ENCODE results near the gene SELENOV. TPM values are rescaled to one million over a fixed set of nuclear protein-coding genes. Genes with fewer than 3 reads are reported as not detected.

The SELENOV gene
- total RNA-seq, 1 donor, result not detected

GRCh38 chr19:39554701-39555311, 39.9 kb downstream of the SELENOV start:
- DNase-seq (ENCODE audit: low read depth in 2 of 3, low spot score in 2 of 3), result no peak

- no peak for DNase-seq (ENCODE audit: low read depth in 2 of 3, low spot score in 2 of 3)
Measured at GRCh38 chr19:39555883-39556282, 40.9 kb downstream of the SELENOV start.

- DNase-seq (ENCODE audit: low read depth in 2 of 3, low spot score in 2 of 3), result no peak
Measured at GRCh38 chr19:39557811-39558623, 43.1 kb downstream of the SELENOV start.

GRCh38 chr19:39558624-39559117, 43.7 kb downstream of the SELENOV start:
- DNase-seq (ENCODE audit: low read depth in 2 of 3, low spot score in 2 of 3), result no peak

GRCh38 chr19:39563408-39563807, 48.5 kb downstream of the SELENOV start:
- DNase-seq (ENCODE audit: low read depth in 2 of 3, low spot score in 2 of 3), result no peak

GRCh38 chr19:39566064-39566463, 51.1 kb downstream of the SELENOV start:
- DNase-seq (ENCODE audit: low read depth in 2 of 3, low spot score in 2 of 3), result no peak

GRCh38 chr19:39568604-39569003, 53.7 kb downstream of the SELENOV start:
- DNase-seq (ENCODE audit: low read depth in 2 of 3, low spot score in 2 of 3), result no peak

Other genes starting within 250 kb of the SELENOV start
- not detected for gene IFNL2, start 246.7 kb upstream of the SELENOV start, total RNA-seq
- gene IFNL1, start 218.7 kb upstream of the SELENOV start, total RNA-seq, result not detected
- 8.1 TPM for gene LRFN1, start 194.3 kb upstream of the SELENOV start, total RNA-seq
- 123 TPM for gene GMFG, start 179.1 kb upstream of the SELENOV start, total RNA-seq
- 84.8 TPM for gene SAMD4B, start 172.7 kb upstream of the SELENOV start, total RNA-seq
- 68.4 TPM for gene PAF1, start 124.0 kb upstream of the SELENOV start, total RNA-seq
- 35.5 TPM for gene MED29, start 123.8 kb upstream of the SELENOV start, total RNA-seq
- gene ZFP36, start 108.3 kb upstream of the SELENOV start, total RNA-seq, result 98.3 TPM
- 20.7 TPM for gene PLEKHG2, start 102.5 kb upstream of the SELENOV start, total RNA-seq
- 641 TPM for gene RPS16, start 79.2 kb upstream of the SELENOV start, total RNA-seq
- gene SUPT5H, start 69.6 kb upstream of the SELENOV start, total RNA-seq, result 75.9 TPM
- 42.3 TPM for gene TIMM50, start 34.3 kb upstream of the SELENOV start, total RNA-seq
- gene DLL3, start 16.2 kb upstream of the SELENOV start, total RNA-seq, result 0.27 TPM
- 7.5 TPM for gene EID2B, start 17.7 kb downstream of the SELENOV start, total RNA-seq
- gene EID2, start 25.0 kb downstream of the SELENOV start, total RNA-seq, result 12.7 TPM
- not detected for gene LGALS13, start 87.4 kb downstream of the SELENOV start, total RNA-seq
- not detected for gene LGALS16, start 140.8 kb downstream of the SELENOV start, total RNA-seq
- gene LGALS14, start 189.3 kb downstream of the SELENOV start, total RNA-seq, result under 0.01 TPM
- 17.5 TPM for gene CLC, start 222.9 kb downstream of the SELENOV start, total RNA-seq

Measured in hematopoietic multipotent progenitor cell (in vitro differentiated cells).